Type B pancreatic cell (in vitro differentiated cells): ENCODE results near the gene RNF141. TPM values are rescaled to one million over a fixed set of nuclear protein-coding genes. Genes with fewer than 3 reads are reported as not detected.

ENCODE experiments used
- DNase-seq: peaks from one replicate; pipeline ENCODE4 v3.0.0; 2021; ENCODE audit warnings: mixed read lengths; ENCODE audit not compliant: unreplicated experiment; ENCODE audit errors: extremely low spot score
- H3K27ac Mint-ChIP-seq: 2 replicates; pipeline ENCODE4 v1.8.0; 2021; ENCODE audit warnings: mild to moderate bottlenecking, mixed read lengths
- H3K27me3 Mint-ChIP-seq: 2 replicates; pipeline ENCODE4 v1.8.0; 2021; ENCODE audit warnings: mixed read lengths
- H3K36me3 Mint-ChIP-seq: 2 replicates; pipeline ENCODE4 v1.8.0; 2021; ENCODE audit warnings: mixed read lengths
- H3K4me1 Mint-ChIP-seq: one replicate; pipeline ENCODE4 v1.8.0; 2021; ENCODE audit warnings: mixed read lengths; ENCODE audit not compliant: unreplicated experiment
- H3K4me3 Mint-ChIP-seq: 2 replicates; pipeline ENCODE4 v1.8.0; 2021; ENCODE audit warnings: mild to moderate bottlenecking, mixed read lengths
- H3K9me3 Mint-ChIP-seq: 2 replicates; pipeline ENCODE4 v1.8.0; 2021; ENCODE audit warnings: mixed read lengths
- CTCF ChIP-seq: fragments of 200-600 bp; sonication (generic); conservative IDR thresholded peaks from 2 replicates; pipeline ENCODE4 v1.5.0; 2021; ENCODE audit warnings: antibody characterized with exemption, mild to moderate bottlenecking
- total RNA-seq: library from RNA; stranded (reverse); gene quantifications from 2 replicates; pipeline ENCODE4 v1.2.1, GENCODE V29; 2021; ENCODE audit warnings: low replicate concordance

RNF141 gene
- total RNA-seq, 1 donor from 2014 or later: 43.2 TPM

- H3K4me1 Mint-ChIP-seq: peaks cover 10% of the 10 kb centered on the region
- no peaks in the 10 kb centered on the region for H3K27me3 Mint-ChIP-seq
- TF ChIP-seq CTCF: no peak
- DNase-seq: peak; percentile 51
- H3K27ac Mint-ChIP-seq: no peak overlapping the region
- peaks cover 4% of the 10 kb centered on the region for H3K9me3 Mint-ChIP-seq
- no peak overlapping the region for H3K4me3 Mint-ChIP-seq
- H3K36me3 Mint-ChIP-seq: peaks cover 15% of the 10 kb centered on the region
Measured at GRCh38 chr11:10498022-10498400, 43.0 kb downstream of the RNF141 start.

- Mint-ChIP-seq H3K4me1 (peaks cover 10% of the 10 kb centered on the region), H3K36me3 (peaks cover 20% of the 10 kb centered on the region), H3K27ac (no peak overlapping the region), H3K27me3 (no peaks in the 10 kb centered on the region), H3K9me3 (peaks cover 7% of the 10 kb centered on the region), H3K4me3 (no peak overlapping the region)
- no peak for TF ChIP-seq CTCF
- peak; percentile 64 for DNase-seq
Measured at GRCh38 chr11:10497371-10498021, 43.5 kb downstream of the RNF141 start.

GRCh38 chr11:10496296-10496936, 44.6 kb downstream of the RNF141 start:
- no peak for DNase-seq
- Mint-ChIP-seq H3K27ac (no peak overlapping the region), H3K9me3 (peaks cover 10% of the 10 kb centered on the region), H3K4me1 (peaks cover 11% of the 10 kb centered on the region), H3K4me3 (no peak overlapping the region), H3K36me3 (peaks cover 28% of the 10 kb centered on the region), H3K27me3 (no peaks in the 10 kb centered on the region)
- TF ChIP-seq CTCF: no peak

GRCh38 chr11:10495464-10495786, 45.6 kb downstream of the RNF141 start:
- Mint-ChIP-seq H3K4me1 (peaks cover 20% of the 10 kb centered on the region), H3K36me3 (peaks cover 29% of the 10 kb centered on the region), H3K4me3 (no peak overlapping the region), H3K27ac (no peak overlapping the region), H3K9me3 (peaks cover 10% of the 10 kb centered on the region), H3K27me3 (no peaks in the 10 kb centered on the region)
- TF ChIP-seq CTCF: no peak
- peak; percentile 54 for DNase-seq

- H3K27me3 Mint-ChIP-seq: no peaks in the 10 kb centered on the region
- DNase-seq: peak; percentile 56
- peaks cover 26% of the 10 kb centered on the region for H3K4me1 Mint-ChIP-seq
- H3K27ac Mint-ChIP-seq: no peak overlapping the region
- no peak for TF ChIP-seq CTCF
- H3K36me3 Mint-ChIP-seq: peaks cover 28% of the 10 kb centered on the region
- no peak overlapping the region for H3K4me3 Mint-ChIP-seq
- H3K9me3 Mint-ChIP-seq: peaks cover 10% of the 10 kb centered on the region
Measured at GRCh38 chr11:10494636-10495463, 46.1 kb downstream of the RNF141 start.
